ENCODE results near the gene RNF217. TPM values are rescaled to one million over a fixed set of nuclear protein-coding genes. Genes with fewer than 3 reads are reported as not detected.

The RNF217 gene
- total RNA-seq, 3 donors from 2014 or later (not counting 1 experiment from before 2014, with no cell fraction given): 3.3 to 9.5 (median 4.4) TPM

DNA sequence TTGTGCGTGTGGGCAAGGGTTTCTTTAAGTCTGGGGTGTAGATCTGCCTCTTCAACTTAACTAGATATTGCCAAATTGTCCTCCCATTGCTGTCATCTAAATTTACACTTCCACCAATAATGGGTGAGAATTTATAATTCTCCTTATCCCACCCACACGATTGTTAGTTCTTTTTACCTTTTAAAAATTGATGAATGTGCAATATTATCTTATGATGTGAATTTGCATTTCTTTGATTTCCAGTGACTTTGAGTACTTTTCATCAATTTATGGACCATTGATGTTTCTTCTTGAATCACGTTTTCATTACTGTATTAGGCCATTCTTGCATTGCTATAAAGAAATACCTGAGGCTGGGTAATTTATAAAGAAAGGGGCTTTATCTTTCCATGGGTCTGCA is 174.1 kb downstream of the RNF217 start:
- Mint-ChIP-seq H3K9me3 (no peaks in the 10 kb centered on the region), H3K4me1 (no peaks in the 10 kb centered on the region), H3K36me3 (no peaks in the 10 kb centered on the region), H3K4me3 (no peak overlapping the region), H3K27ac (no peak overlapping the region), H3K27me3 (ENCODE audit: low read depth in 2 of 2) (no peaks in the 10 kb centered on the region)
- Histone ChIP-seq H3K9me3 (ENCODE audit: control insufficient read depth, insufficient read depth, low read length) (no peaks in the 10 kb centered on the region), H3K27me3 (ENCODE audit: control insufficient read depth, insufficient read depth, low read length) (no peaks in the 10 kb centered on the region), H3K36me3 (ENCODE audit: control insufficient read depth, insufficient read depth, low read length) (no peaks in the 10 kb centered on the region), H3K4me3 (ENCODE audit: low read length) (no peak overlapping the region), H3K27ac (ENCODE audit: low read length) (no peak overlapping the region), H3K4me1 (ENCODE audit: control insufficient read depth, insufficient read depth, low read length) (no peaks in the 10 kb centered on the region)
- ATAC-seq: no peak
- WGBS (ENCODE audit: insufficient coverage): 80% methylated on average over 1 of the region's 3 CpGs
- DNase-seq: no peak
- TF ChIP-seq, protein P1, sequence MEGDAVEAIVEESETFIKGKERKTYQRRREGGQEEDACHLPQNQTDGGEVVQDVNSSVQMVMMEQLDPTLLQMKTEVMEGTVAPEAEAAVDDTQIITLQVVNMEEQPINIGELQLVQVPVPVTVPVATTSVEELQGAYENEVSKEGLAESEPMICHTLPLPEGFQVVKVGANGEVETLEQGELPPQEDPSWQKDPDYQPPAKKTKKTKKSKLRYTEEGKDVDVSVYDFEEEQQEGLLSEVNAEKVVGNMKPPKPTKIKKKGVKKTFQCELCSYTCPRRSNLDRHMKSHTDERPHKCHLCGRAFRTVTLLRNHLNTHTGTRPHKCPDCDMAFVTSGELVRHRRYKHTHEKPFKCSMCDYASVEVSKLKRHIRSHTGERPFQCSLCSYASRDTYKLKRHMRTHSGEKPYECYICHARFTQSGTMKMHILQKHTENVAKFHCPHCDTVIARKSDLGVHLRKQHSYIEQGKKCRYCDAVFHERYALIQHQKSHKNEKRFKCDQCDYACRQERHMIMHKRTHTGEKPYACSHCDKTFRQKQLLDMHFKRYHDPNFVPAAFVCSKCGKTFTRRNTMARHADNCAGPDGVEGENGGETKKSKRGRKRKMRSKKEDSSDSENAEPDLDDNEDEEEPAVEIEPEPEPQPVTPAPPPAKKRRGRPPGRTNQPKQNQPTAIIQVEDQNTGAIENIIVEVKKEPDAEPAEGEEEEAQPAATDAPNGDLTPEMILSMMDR (IDR thresholded peaks at IDR 0.05): no peak
- intact Hi-C loops (cut with micrococcal nuclease): no loop called here

DNA sequence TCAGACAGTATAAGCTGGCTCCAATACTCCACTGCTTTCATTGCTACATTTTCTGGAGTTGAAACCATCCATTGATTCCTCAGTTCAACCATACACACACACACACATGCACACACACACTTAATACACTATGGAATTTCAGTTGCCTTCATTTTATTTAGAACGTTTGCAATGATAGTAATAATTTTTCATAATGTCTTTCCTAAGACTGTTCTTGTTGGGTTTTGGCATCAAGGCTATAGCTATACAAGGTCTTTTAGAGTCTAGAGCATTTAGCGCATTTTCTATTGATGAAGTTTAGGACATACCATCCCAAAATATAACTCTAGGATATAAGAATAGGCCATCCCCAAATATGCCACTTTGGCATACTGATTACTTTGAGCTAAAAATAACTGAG is 175.8 kb downstream of the RNF217 start:
- Histone ChIP-seq H3K9me3 (ENCODE audit: control insufficient read depth, insufficient read depth, low read length) (no peaks in the 10 kb centered on the region), H3K4me1 (ENCODE audit: control insufficient read depth, insufficient read depth, low read length) (no peaks in the 10 kb centered on the region), H3K36me3 (ENCODE audit: control insufficient read depth, insufficient read depth, low read length) (no peaks in the 10 kb centered on the region), H3K27me3 (ENCODE audit: control insufficient read depth, insufficient read depth, low read length) (no peaks in the 10 kb centered on the region), H3K27ac (ENCODE audit: low read length) (no peak overlapping the region), H3K4me3 (ENCODE audit: low read length) (no peak overlapping the region)
- Mint-ChIP-seq H3K4me1 (no peaks in the 10 kb centered on the region), H3K9me3 (no peaks in the 10 kb centered on the region), H3K4me3 (no peak overlapping the region), H3K27me3 (ENCODE audit: low read depth in 2 of 2) (peaks cover 4 to 8% of the 10 kb centered on the region in 2 donors), H3K36me3 (no peaks in the 10 kb centered on the region), H3K27ac (no peak overlapping the region)
- intact Hi-C loops (cut with micrococcal nuclease): no loop called here
- DNase-seq (no peak), ATAC-seq (no peak)
- WGBS (ENCODE audit: insufficient coverage): 100% methylated on average over 1 of the region's 2 CpGs
- TF ChIP-seq, protein P1 (IDR thresholded peaks at IDR 0.05): no peak

DNA sequence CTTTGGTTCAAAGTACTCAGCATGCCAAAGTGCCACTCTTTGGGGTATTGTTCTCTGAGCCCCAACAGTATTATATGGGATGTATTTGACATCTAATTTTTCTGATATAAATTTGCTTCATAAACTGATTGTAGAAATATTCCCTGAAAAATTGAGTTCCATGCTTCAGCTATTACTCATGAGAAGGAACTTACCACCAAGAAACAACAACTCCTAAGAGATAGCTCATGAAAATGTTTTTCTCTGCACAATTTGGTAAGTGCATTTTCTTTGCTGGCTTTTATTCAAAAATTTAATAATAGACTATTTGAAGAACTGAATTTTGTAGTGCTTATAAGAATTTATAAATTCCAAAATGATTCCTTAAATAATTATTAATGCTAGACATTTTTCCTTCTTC is 178.6 kb downstream of the RNF217 start:
- Histone ChIP-seq H3K4me1 (ENCODE audit: control insufficient read depth, insufficient read depth, low read length) (no peaks in the 10 kb centered on the region), H3K4me3 (ENCODE audit: low read length) (no peak overlapping the region), H3K27ac (ENCODE audit: low read length) (no peak overlapping the region), H3K36me3 (ENCODE audit: control insufficient read depth, insufficient read depth, low read length) (no peaks in the 10 kb centered on the region), H3K27me3 (ENCODE audit: control insufficient read depth, insufficient read depth, low read length) (no peaks in the 10 kb centered on the region), H3K9me3 (ENCODE audit: control insufficient read depth, insufficient read depth, low read length) (no peaks in the 10 kb centered on the region)
- Mint-ChIP-seq H3K27ac (no peak overlapping the region), H3K9me3 (no peaks in the 10 kb centered on the region), H3K4me1 (no peaks in the 10 kb centered on the region), H3K36me3 (no peaks in the 10 kb centered on the region), H3K4me3 (no peak overlapping the region), H3K27me3 (ENCODE audit: low read depth in 2 of 2) (peaks cover 7 to 30% of the 10 kb centered on the region in 2 donors)
- DNase-seq (no peak), ATAC-seq (no peak)
- TF ChIP-seq, protein P1 (IDR thresholded peaks at IDR 0.05): no peak
- intact Hi-C loops (cut with micrococcal nuclease): no loop called here

Other genes with a start within 250 kb of the RNF217 start
- 1 to 10 TPM in 2 of 3 donors, not detected in 1; 1.2 TPM for gene TPD52L1, start 191.3 kb downstream of the RNF217 start, total RNA-seq